Colonic mucosa (tissue), 4 donors: Measurements from ENCODE around the gene ANKRD17. TPM values are rescaled to one million over a fixed set of nuclear protein-coding genes. Genes with fewer than 3 reads are reported as not detected.
"Not testable (repeated sequence)": the region's sequence is repeated elsewhere in the genome, so short reads cannot be mapped to it uniquely, and the experiment has no call there.

ENCODE experiments used
- DNase-seq: peaks from one replicate; pipeline ENCODE4 v3.0.0-alpha.2; 2020
- H3K27ac ChIP-seq: fragments of 200-600 bp; one replicate; pipeline ENCODE4 v1.8.0; 2021
- H3K27me3 ChIP-seq: fragments of 200-600 bp; one replicate; pipeline ENCODE4 v1.8.0; 2021
- H3K36me3 ChIP-seq: fragments of 200-600 bp; one replicate; pipeline ENCODE4 v1.8.0; 2021
- H3K4me1 ChIP-seq: fragments of 200-600 bp; one replicate; pipeline ENCODE4 v1.8.0; 2021; ENCODE audit warnings: mild to moderate bottlenecking
- H3K4me3 ChIP-seq: fragments of 200-600 bp; one replicate; pipeline ENCODE4 v1.8.0; 2021
- H3K9ac ChIP-seq, 2 donors: one replicate each; pipeline ENCODE4 v1.7.0; 2013; ENCODE audit warnings: control low read depth in 2 of 2, low read depth in 2 of 2, low read length in 2 of 2
- H3K9me3 ChIP-seq: fragments of 200-600 bp; one replicate; pipeline ENCODE4 v1.8.0; 2021
- CTCF ChIP-seq: fragments of 200-600 bp; IDR thresholded peaks from one replicate; pipeline ENCODE4 v1.8.0; 2022; ENCODE audit warnings: antibody characterized with exemption, mild to moderate bottlenecking
- intact Hi-C: fragments of 100-400 bp; cut with DNase I; formaldehyde crosslinking; loops from one replicate; pipeline ENCODE4 v1.14.1; 2022
- total RNA-seq, 2 donors: library from RNA; stranded (reverse); fragmentation: NEBNext Ultra II Directional in 1 of 2; extraction: Animal tissue kit (Norgen Biotek cat#: 25700) in 1 of 2; gene quantifications; one replicate each; pipeline ENCODE4 v1.2.1, GENCODE V29; 2021
- donor health status: healthy.
- donor health status: DM: no; HTN: no; CAD: no.
- donor health status: DM: no; HTN: no; CAD: no.

Gene ANKRD17
- total RNA-seq, 2 donors from 2014 or later: 51.5 to 59.2 TPM

GRCh38 chr4:73259571-73260090, 1.0 kb upstream of the ANKRD17 start:
- no peak for TF ChIP-seq CTCF
- intact Hi-C loops: loop anchor here (2.0 to 10.0 kb wide), 2 partner anchors 115 to 191 kb away; partner anchors contain the start of gene COX18
- DNase-seq: no peak

GRCh38 chr4:73258436-73258685, 237 bp downstream of the ANKRD17 start:
- intact Hi-C loops: loop anchor here (2.0 to 10.0 kb wide), 2 partner anchors 114 to 190 kb away; partner anchors contain the start of gene COX18
- H3K4me3 ChIP-seq: peak overlapping the region; percentile 71

More at GRCh38 chr4:73259571-73260090, 1.0 kb upstream of the ANKRD17 start:
- Histone ChIP-seq H3K36me3 (no peaks in the 10 kb centered on the region), H3K4me1 (peaks cover 4% of the 10 kb centered on the region), H3K27me3 (no peaks in the 10 kb centered on the region), H3K9me3 (no peaks in the 10 kb centered on the region), H3K9ac (peak overlapping the region; percentile 87 to 94), H3K27ac (peak overlapping the region; percentile 98), H3K4me3 (peak overlapping the region; percentile 71)

DNA sequence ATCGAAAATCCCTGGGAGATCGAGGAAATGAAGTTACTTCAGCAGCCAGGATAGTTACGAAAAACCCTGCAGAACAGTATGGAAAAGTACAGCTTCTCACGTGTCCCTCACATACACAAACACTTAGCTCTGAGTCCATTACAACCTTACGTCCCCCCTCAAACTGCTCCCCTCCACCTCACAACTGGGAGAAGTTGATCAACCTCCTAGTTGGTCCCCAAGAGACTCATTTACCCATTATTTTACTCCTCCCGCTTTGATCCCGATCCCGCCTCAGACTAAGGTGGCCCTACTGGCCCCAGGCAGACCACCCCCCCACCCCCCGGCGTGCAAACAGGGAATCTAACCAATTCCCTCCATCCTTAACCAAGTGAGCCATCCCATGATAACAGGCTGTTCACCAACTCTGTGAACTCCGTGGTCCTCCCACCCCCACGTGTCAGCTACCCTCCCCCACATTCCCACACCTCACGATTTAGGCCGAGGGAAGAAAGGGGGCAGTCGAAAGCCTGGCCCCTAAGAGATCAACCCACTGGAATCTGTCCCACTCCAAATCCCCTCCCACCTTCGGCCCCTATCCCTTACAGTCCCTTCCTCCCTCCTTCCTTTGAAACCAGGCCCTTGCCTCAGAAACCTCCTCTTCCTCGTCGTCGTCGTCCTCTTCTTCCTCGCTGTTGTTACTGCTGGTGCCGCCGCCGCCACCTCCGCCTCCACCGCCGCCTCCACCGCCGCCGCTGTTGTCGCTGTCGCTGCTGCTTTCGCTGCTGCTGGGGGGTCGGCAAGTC, 755 bp downstream of the ANKRD17 start:
- Histone ChIP-seq H3K27ac (peak overlapping the region; percentile 98), H3K27me3 (no peaks in the 10 kb centered on the region), H3K36me3 (no peaks in the 10 kb centered on the region), H3K9me3 (no peaks in the 10 kb centered on the region), H3K9ac (peak overlapping the region; percentile 87 to 94), H3K4me3 (peak overlapping the region; percentile 71), H3K4me1 (peaks cover 4% of the 10 kb centered on the region)
- TF ChIP-seq CTCF: no peak
- intact Hi-C loops: loop anchor here (2.0 to 10.0 kb wide), 2 partner anchors 113 to 189 kb away; partner anchors contain the start of gene COX18
- peak; percentile 54 for DNase-seq

More at GRCh38 chr4:73258436-73258685, 237 bp downstream of the ANKRD17 start:
- TF ChIP-seq CTCF: no peak
- H3K36me3 ChIP-seq: no peaks in the 10 kb centered on the region
- no peaks in the 10 kb centered on the region for H3K9me3 ChIP-seq
- H3K4me1 ChIP-seq: peaks cover 4% of the 10 kb centered on the region
- H3K9ac ChIP-seq: peak overlapping the region; percentile 87 to 94
- H3K27ac ChIP-seq: peak overlapping the region; percentile 98
- no peaks in the 10 kb centered on the region for H3K27me3 ChIP-seq
- DNase-seq: no peak

- intact Hi-C loops: loop anchor here (10.0 kb wide), 1 partner anchor 112 kb away; no protein-coding TSS in a partner anchor
- Histone ChIP-seq H3K27ac (peak overlapping the region; percentile 98), H3K4me3 (peak overlapping the region; percentile 71), H3K27me3 (no peaks in the 10 kb centered on the region), H3K36me3 (no peaks in the 10 kb centered on the region), H3K9me3 (no peaks in the 10 kb centered on the region), H3K9ac (peak overlapping the region; percentile 87 to 94), H3K4me1 (peaks cover 4% of the 10 kb centered on the region)
- peak; percentile 90 for DNase-seq
- peak; percentile 65 for TF ChIP-seq CTCF
Measured at GRCh38 chr4:73257234-73257633, 1.4 kb downstream of the ANKRD17 start.

DNA sequence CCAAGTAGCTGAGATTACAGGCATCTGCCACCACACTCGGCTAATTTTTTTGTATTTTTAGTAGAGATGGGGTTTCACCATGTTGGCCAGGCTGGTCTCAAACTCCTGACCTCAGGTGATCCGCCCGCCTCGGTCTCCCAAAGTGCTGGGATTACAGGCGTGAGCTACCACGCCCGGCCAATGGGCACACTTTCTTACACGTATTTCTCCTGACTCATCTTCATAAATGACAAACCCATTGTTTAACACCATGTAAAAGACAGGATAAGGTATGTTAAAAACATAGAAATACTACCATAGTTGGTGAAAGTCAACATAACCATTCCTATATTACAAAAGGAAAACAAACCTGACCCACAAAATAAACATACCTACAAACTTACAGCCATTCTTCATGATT, 2.8 kb downstream of the ANKRD17 start:
- H3K27me3 ChIP-seq, H3K36me3 ChIP-seq, H3K4me3 ChIP-seq, H3K4me1 ChIP-seq, H3K9me3 ChIP-seq, H3K9ac ChIP-seq, H3K27ac ChIP-seq: not testable (repeated sequence)
- peak; percentile 23 for DNase-seq
- intact Hi-C loops: loop anchor here (10.0 kb wide), 1 partner anchor 111 kb away; no protein-coding TSS in a partner anchor

DNA sequence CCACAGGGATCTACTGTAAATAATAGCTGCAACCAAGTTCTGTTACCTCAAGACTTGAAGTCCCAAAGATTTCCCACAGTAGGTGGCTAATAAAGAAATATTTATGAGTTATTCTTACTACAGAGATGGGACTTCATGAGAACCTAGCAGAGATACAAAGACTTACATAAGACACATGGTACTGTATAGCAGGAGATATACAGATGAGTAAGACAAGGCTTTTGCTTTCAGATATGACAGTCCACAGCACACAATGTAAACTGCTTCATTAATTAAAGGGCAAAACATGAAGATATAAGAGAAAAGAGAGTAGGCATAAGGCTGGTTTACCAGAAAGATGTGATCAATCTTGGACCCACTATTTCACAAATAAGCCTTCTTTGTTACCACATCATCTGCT, 6.6 kb downstream of the ANKRD17 start:
- H3K36me3 ChIP-seq: no peaks in the 10 kb centered on the region
- intact Hi-C loops: loop anchor here (10.0 kb wide), 1 partner anchor 107 kb away; no protein-coding TSS in a partner anchor
- no peak for DNase-seq
- no peaks in the 10 kb centered on the region for H3K27me3 ChIP-seq
- H3K9me3 ChIP-seq: no peaks in the 10 kb centered on the region
- H3K4me3 ChIP-seq: no peak overlapping the region
- H3K27ac ChIP-seq: no peak overlapping the region
- TF ChIP-seq CTCF: no peak
- H3K4me1 ChIP-seq: peaks cover 4% of the 10 kb centered on the region
- no peak overlapping the region for H3K9ac ChIP-seq
